Stimulated activated naive CD8-positive, alpha-beta T cell treated with anti-CD3 and anti-CD28 coated beads, Interleukin-15, Interleukin-2, amounts not matched to agents 100 U/mL and 50 U/mL, for 24 hours (primary cell): ENCODE results near the gene SBNO2.
"Not testable (repeated sequence)": the region's sequence is repeated elsewhere in the genome, so short reads cannot be mapped to it uniquely, and the experiment has no call there.

Source experiments
- ATAC-seq: fragments of 150-1000 bp; cut with Tn5 transposase; one replicate; pipeline ENCODE4 v1.10.0; 2021
- DNase-seq: peaks from one replicate; pipeline ENCODE4 v3.0.0; 2021

Gene SBNO2

GRCh38 chr19:1136201-1136600 lies 37.9 kb downstream of the SBNO2 start:
- ATAC-seq = no peak
- DNase-seq = no peak

- no peak for ATAC-seq
- DNase-seq = no peak
These were observed 38.6 kb downstream of the SBNO2 start for GRCh38 chr19:1135454-1135853.

GRCh38 chr19:1134431-1134830 lies 39.6 kb downstream of the SBNO2 start:
- no peak for ATAC-seq
- DNase-seq = no peak

GRCh38 chr19:1133471-1133929 lies 40.6 kb downstream of the SBNO2 start:
- DNase-seq = peak; percentile 82
- ATAC-seq = peak; percentile 57

- peak; percentile 11 for ATAC-seq
- DNase-seq = no peak
These were observed 41.3 kb downstream of the SBNO2 start for GRCh38 chr19:1132552-1133383.

GRCh38 chr19:1131718-1132551 lies 42.1 kb downstream of the SBNO2 start:
- DNase-seq (peak; percentile 88), ATAC-seq (peak; percentile 70)

- DNase-seq (peak; percentile 49), ATAC-seq (no peak)
These were observed 43.0 kb downstream of the SBNO2 start for GRCh38 chr19:1130771-1131717.

GRCh38 chr19:1129535-1129934 lies 44.5 kb downstream of the SBNO2 start:
- no peak for DNase-seq
- ATAC-seq = no peak

GRCh38 chr19:1129084-1129483 lies 45.0 kb downstream of the SBNO2 start:
- not testable (repeated sequence) for DNase-seq, ATAC-seq

GRCh38 chr19:1128106-1128505 lies 46.0 kb downstream of the SBNO2 start:
- no peak for ATAC-seq
- DNase-seq = no peak

GRCh38 chr19:1126984-1127760 lies 46.9 kb downstream of the SBNO2 start:
- ATAC-seq (no peak), DNase-seq (no peak)

- ATAC-seq = no peak
- DNase-seq = no peak
These were observed 48.2 kb downstream of the SBNO2 start for GRCh38 chr19:1125601-1126467.

- ATAC-seq = no peak
- DNase-seq = no peak
These were observed 50.0 kb downstream of the SBNO2 start for GRCh38 chr19:1123885-1124677.

- ATAC-seq (no peak), DNase-seq (no peak)
These were observed 50.7 kb downstream of the SBNO2 start for GRCh38 chr19:1123381-1123780.

- ATAC-seq (peak; percentile 76), DNase-seq (peak; percentile 81)
These were observed 51.1 kb downstream of the SBNO2 start for GRCh38 chr19:1122972-1123363.

GRCh38 chr19:1122021-1122971 lies 51.8 kb downstream of the SBNO2 start:
- no peak for DNase-seq
- no peak for ATAC-seq

- ATAC-seq (no peak), DNase-seq (no peak)
These were observed 52.7 kb downstream of the SBNO2 start for GRCh38 chr19:1121395-1121794.
